Suppressor macrophage (primary cell): ENCODE data around the gene SIAE.
A peak's percentile ranks its signal among the peaks of the same experiment; 100 is the strongest.

Experiments
- DNase-seq, 4 experiments: peaks; one replicate each; pipeline ENCODE4 v3.0.0-alpha.2; 2020 to 2022
- total RNA-seq, 17 experiments: gene quantifications; one replicate each; lab custom pipeline; 2026; ENCODE audit warnings: mixed read lengths in 6 of 17, inconsistent platforms in 3 of 17; lab: John Stamatoyannopoulos, UW

The SIAE gene
- 11.9 to 24.3 (median 15.2) reads per million in 17 experiments for total RNA-seq

DNA sequence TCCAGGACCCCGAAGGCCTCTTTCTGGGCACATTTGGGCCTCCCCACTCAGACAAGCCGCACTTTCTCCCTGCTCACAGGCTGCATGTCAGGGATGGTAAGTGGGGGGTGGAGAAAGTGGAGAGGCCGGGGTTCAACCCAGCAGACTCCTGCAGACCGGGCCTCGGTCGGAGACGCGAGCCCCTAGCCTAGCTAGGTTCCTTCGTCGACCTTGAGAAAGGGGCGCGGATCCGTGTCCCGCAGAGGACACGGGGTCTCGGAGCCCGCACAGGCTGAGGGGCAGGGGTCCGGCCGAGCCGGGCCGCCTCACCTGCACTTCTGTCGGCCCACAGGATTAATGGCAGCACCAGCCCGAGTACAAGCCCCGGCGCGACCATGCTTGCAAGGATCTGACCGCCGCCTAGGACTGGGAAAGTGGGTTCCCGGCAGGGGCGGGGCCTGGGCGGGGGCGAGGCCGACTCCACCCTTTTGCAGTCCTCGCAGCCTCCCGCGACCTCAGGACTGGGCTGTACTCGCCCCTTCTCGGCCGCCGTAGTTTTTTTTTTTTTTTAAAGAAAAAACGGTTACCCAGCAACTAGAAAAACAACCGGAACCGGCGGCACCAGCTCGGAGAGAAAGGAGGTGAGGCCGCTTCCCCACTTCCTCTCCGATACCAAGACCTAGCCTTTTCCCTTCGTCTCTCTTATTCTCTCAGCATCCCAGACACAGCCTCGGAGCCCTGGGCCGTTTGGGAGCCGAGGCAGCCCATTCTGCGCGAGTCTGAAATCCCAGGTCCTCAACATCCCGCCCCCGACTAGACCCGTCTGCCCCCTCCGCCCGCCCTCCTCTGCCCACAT is at the start of gene SIAE, which contains the start of gene SPA17:
SIAE (minus strand) TSS at position 407 of the 835 bp plus-strand sequence; CDS start at position 376, 31 bp downstream.
SPA17 (plus strand) TSS at position 572 of the 835 bp plus-strand sequence. CDS start 1,361 bp downstream, outside the sequence.
- DNase-seq: peak; percentile 94 to 97 (median 96)

DNA sequence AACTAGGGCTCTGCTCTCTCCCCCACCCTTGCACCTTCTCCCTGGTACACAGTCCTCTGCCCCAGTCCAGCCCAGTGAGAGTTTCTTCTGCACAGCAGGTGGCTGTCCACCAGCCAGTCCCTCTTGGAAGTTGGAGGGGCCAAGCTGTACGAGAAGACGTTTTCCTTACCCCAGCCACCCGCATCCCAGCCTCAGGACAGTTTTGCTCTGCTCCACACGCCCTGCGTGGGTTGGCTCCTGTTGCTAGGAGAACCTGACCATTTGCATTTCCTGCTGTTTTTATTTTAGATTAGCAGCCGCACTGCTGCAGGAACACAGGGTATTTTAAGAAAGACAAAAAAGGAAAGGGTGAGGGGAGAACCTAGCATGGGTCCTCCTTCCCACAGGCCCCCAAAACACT is 48.6 kb upstream of the SIAE start:
- DNase-seq: peak in 2 of 4 experiments; percentile 30 to 40

DNA sequence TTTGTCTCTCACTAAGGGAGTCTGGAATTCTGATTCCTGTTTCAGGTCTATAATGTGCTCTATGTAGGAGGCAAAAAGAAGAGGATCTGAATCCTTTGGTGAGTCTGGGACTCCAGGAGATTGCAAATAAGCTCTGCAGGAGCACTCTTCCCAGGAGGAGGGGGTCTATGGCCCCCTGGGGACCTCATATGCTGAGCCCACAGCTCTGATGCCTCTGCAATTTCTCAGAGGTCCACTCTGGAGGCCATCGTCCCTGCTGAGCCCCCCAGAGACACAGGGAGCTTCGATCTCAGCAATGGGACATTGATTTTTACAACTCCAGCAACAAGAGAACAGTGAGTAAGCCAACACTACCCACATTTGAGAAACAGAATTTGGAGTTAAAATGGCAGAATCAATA is 46.0 kb upstream of the SIAE start:
- DNase-seq: no peak

DNA sequence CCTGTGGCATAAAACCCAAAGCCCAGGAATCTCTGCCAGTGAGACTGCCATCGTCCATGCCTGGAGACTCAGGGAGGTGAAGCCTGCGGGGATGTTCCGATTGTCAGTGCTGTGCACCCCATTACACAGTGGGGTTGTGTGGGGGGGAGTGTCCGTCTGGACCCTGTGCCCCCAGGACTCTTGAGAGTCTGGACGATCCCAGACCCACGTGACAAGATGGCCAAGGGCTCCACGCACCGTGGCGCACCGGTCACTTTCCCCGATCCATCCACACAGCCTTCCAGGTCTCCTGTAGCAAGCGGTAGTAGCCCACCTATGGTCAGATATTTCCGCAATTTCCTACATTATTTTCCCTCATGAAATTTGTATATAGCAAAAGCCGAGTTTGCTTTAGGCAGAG is 45.3 kb upstream of the SIAE start:
- no peak for DNase-seq

DNA sequence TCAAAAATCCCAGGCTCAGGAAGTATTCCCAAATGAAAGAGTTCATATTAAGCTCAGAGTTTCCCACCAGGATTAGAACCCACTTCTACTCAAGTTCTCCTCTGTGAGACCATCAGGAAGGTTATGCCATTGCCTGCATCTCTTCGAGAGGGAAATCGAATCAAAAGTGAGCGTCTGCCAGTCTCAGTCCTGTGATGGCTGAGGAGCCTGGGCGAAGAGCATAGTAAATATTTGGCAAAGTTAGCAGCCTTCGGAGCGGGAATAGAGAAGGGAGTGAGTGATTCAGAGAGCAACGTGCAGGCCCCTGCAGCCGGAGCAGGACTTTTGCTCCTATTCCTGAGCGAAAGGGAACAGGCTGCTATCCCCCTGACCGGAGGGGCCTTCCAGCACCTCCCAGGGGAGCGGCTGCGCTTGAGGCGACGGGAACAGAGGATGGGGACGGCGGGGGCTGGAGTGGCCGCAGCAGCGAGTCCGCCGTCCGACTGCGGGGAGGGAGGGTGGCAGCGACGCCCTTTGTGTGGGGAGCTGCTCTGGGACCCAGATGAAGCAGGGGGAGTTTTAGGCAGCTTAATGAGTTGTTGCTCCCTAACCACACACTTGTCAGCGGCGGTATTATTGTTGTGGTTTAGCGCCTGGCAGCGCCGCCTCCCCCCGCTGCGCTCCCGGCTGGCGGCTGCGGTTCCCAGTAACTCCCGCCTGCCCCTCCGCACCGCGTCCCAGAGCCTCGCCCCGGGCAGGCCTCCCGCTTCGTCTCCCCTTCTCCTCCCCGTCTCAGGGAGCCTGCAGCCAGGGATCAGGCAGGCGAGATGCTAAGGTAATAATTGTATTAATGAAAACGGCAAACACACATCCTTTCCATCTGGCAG is 44.5 kb upstream of the SIAE start:
- peak in 1 of 4 experiments; percentile 29 for DNase-seq

GRCh38 chr11:124717421-124717785 is 43.9 kb upstream of the SIAE start:
- no peak for DNase-seq

GRCh38 chr11:124716591-124716990 is 43.1 kb upstream of the SIAE start:
- DNase-seq: no peak

DNA sequence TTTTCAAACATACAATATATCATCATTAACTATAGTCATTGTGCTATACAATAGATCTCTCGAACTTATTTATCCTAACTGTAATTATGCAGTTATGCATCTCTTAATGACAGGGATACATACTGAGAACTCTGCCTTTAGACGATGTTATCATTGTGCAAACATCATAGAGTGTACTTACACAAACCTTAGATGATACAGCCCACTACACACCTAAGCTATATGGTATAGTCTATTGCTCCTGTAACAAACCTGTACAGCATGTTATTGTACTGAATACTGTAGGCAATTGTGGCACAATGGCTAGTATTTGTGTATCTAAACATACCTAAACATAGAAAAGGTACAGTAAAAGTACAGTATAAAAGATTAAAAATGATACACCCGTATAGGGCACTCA is 38.9 kb upstream of the SIAE start:
- no peak for DNase-seq

DNA sequence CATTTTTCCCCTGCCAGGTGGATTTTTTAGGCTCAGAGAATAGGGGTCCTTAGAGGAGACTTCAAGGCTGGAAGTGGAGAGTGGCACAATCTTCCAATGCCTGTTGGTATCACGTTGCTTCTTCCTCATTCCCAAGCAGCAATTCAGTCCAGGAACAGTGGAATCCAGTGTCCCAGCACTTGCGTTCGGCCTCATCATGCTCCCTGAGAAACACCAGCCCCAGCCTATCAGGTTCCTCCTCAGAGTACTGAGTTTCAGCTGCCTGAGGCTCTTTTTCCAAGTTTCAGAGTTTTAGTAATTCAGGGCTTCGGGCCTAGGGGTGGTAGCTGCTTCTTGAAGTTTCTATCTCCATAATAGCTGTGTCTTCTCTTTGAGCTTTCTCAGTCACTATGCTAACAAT is 34.3 kb upstream of the SIAE start:
- DNase-seq: no peak

DNA sequence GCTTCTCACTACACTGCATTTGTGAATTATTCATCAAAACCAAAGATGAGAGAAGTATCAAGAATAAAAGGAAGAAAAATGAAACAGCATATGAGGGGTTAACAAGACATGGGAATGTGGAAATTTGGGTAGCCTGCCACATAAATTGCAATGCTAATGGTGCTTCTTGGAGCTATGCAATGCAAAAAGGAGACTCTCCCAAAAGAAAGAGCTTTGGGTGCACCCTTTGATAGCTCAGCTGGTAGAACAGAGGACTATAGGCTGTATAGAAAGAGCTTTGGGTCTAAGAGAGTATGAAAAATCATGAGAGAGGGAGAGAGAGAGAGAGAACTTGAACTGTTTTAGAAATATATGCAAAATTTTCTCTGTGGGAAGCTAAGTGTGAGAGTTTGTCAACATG is 26.5 kb upstream of the SIAE start:
- no peak for DNase-seq

DNA sequence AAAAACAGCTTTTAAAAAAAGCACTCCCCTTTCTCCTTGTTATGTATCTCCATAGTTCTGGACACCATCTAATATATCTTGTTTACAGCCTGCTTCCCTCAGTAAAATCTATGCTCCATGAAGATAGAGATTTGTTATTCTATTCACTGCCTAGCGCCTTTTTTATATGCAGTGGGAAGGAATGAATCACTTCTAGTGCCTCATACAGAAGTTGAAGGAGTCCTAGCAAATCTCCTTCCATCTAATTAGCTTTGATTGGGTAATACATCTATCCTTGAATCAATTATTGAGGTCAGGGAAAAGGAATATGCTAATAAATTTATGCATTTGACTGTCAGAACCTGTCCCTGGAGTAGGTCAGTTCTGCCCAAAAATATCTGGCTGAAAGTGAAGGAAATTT is 26.0 kb upstream of the SIAE start:
- no peak for DNase-seq

DNA sequence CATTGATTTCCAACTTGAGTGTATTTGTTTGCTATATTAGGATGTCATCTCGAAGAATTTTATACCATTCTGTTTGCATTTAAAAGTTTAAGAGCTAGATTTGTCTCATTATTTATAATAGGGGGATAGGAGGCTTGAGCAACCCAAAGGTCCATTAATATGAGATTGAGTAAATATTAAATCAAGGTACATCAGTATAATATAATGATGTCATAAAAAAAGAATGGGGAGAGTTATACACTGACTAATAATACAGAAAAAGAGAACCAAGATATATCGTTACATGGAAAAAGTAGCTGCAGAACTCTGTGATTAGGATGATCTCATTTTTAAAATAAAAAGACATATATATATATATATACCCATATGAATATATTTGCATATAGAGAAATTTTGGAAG is 19.6 kb upstream of the SIAE start:
- DNase-seq: no peak

GRCh38 chr11:124682443-124682842 is 8.9 kb upstream of the SIAE start:
- no peak for DNase-seq

GRCh38 chr11:124681421-124681820 is 7.9 kb upstream of the SIAE start:
- no peak for DNase-seq

GRCh38 chr11:124678416-124678815 is 4.9 kb upstream of the SIAE start:
- DNase-seq: no peak

DNA sequence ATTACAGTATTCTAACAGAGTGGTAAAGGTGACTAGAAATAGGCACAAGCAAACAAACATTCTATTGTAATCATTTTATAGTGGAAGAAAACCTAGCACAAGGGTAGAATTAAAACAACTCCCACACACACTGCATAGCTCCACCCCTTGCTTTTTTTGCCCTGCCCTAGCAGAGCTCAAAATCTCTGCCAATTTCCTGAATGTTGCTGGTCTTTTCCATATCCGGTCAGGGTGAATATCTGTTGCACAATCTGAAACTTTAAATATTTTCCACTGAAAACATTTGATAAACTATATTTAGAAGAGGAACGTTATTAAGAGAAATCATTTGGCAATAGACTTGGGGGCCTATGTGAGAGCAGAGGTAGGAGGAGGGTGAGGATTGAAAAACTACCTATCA is 2.8 kb upstream of the SIAE start:
- DNase-seq: peak in 3 of 4 experiments; percentile 22 to 50 (median 40)

- DNase-seq: peak in 1 of 4 experiments; percentile 6
Measured at GRCh38 chr11:124674571-124674970, 1.0 kb upstream of the SIAE start.

DNA sequence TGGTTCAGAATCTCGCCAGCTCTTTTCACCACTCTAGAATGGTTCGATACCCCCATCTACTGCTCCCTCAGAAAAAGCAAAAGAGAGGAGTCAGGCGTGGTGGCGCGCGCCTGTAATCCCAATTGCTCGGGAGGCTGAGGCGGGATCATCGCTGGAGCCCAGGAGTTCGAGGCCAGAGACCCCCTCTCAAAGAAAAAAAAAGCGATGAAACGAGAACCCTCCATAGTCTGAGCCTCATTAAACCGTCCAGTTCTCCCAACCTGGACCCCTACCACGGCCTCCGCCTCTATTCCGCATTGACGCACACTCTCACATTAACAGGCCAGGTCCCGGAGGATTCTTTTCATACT is 604 bp upstream of the SIAE start:
- DNase-seq: no peak

GRCh38 chr11:124672536-124673215 is 863 bp downstream of the SIAE start:
- DNase-seq: no peak

- DNase-seq: peak; percentile 42 to 70 (median 56)
Measured at GRCh38 chr11:124670732-124671131, 2.8 kb downstream of the SIAE start.

DNA sequence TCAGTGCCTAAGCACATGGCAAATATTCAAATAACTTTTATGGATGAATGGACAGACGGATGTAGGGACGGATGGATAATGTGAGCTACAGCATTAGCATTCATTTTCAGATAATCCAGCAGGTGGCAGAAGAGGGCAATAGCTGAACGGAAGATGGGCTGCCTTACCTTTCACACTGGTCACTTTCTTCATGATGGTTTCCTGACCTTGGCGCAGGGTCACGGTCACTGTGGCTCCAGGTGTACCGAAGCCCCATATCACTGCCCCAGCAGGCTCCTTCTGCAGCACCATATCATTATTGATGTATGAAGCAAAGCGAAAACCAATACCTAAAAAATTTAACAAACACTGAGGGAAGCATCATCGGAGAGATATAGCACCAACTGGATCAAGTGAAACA is 4.3 kb downstream of the SIAE start:
- peak; percentile 57 to 67 (median 58) for DNase-seq

- DNase-seq: no peak
Measured at GRCh38 chr11:124667601-124668000, 5.9 kb downstream of the SIAE start.

DNA sequence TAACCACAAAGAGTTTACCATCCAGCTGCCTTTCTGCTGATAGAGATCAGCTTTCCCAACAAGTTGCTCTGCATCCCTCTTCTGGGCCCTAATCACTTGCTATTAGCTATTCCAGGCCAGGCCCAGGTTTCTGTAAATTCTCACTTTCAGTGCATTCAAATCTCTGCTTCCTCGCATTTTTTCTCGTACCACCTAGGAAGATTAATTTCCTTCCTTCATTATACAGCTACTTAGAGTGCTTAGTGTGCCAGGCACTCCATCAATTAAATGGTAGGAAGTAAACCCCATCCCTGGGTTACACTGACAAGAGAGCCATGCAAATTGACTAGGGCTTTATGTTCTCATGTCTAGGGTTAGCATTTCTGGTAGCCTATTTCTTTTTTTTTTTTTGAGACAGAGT is 9.7 kb downstream of the SIAE start:
- no peak for DNase-seq
